Activated T-cell treated with anti-CD3 and anti-CD28 coated beads, Interleukin-2, amount 50 U/mL, for 48 hours (primary cell): ENCODE data around the gene GNRH2.
"Not testable (repeated sequence)": the region's sequence is repeated elsewhere in the genome, so short reads cannot be mapped to it uniquely, and the experiment has no call there.

Experiments used
- DNase-seq, 2 experiments: peaks; one replicate each; pipeline ENCODE4 v3.0.0-alpha.2; 2020

The GNRH2 gene

GRCh38 chr20:3044336-3044965, 1.0 kb downstream of the GNRH2 start:
- DNase-seq = no peak

- peak; percentile 85 to 86 for DNase-seq
Observed at GRCh38 chr20:3045042-3045815, 1.8 kb downstream of the GNRH2 start.

GRCh38 chr20:3045816-3046676, 2.6 kb downstream of the GNRH2 start, which contains the start of gene MRPS26:
Gene MRPS26 (plus strand): TSS chr20:3046052. CDS start chr20:3046069, 17 bp downstream.
- peak; percentile 90 to 91 for DNase-seq

- no peak for DNase-seq
Observed at GRCh38 chr20:3046677-3047462, 3.4 kb downstream of the GNRH2 start.

- DNase-seq = no peak
Observed at GRCh38 chr20:3047486-3048419, 4.3 kb downstream of the GNRH2 start.

- no peak for DNase-seq
Observed at GRCh38 chr20:3051385-3052019, 8.1 kb downstream of the GNRH2 start.

GRCh38 chr20:3059489-3059888, 16.1 kb downstream of the GNRH2 start:
- DNase-seq = no peak

- not testable (repeated sequence) for DNase-seq
Observed at GRCh38 chr20:3064119-3064518, 20.7 kb downstream of the GNRH2 start.

- no peak for DNase-seq
Observed at GRCh38 chr20:3067139-3068014, 24.0 kb downstream of the GNRH2 start.

- no peak for DNase-seq
Observed at GRCh38 chr20:3068075-3068474, 24.7 kb downstream of the GNRH2 start.

- DNase-seq = no peak
Observed at GRCh38 chr20:3068986-3069900, 25.8 kb downstream of the GNRH2 start.

GRCh38 chr20:3070725-3071124, 27.3 kb downstream of the GNRH2 start:
- no peak for DNase-seq

GRCh38 chr20:3071266-3071609, 27.8 kb downstream of the GNRH2 start:
- no peak for DNase-seq

- DNase-seq = peak; percentile 71 to 78
Observed at GRCh38 chr20:3071610-3072529, 28.4 kb downstream of the GNRH2 start, which contains the start of gene OXT. Gene OXT (plus strand): TSS chr20:3071620. CDS start chr20:3071656, 36 bp downstream.

GRCh38 chr20:3072530-3073250, 29.3 kb downstream of the GNRH2 start:
- no peak for DNase-seq

GRCh38 chr20:3073251-3073643, 29.8 kb downstream of the GNRH2 start:
- DNase-seq = not testable (repeated sequence)

GRCh38 chr20:3074812-3075211, 31.4 kb downstream of the GNRH2 start:
- DNase-seq = no peak
